Activated CD4-positive, CD25-positive, alpha-beta regulatory T cell treated with anti-CD3 and anti-CD28 coated beads, Interleukin-2, amount 50 U/mL, for 72 hours (primary cell): ENCODE measurements around the gene SLC9A1.

ENCODE experiments used
- DNase-seq: peaks from one replicate; pipeline ENCODE4 v3.0.0; 2021

SLC9A1 gene

DNA sequence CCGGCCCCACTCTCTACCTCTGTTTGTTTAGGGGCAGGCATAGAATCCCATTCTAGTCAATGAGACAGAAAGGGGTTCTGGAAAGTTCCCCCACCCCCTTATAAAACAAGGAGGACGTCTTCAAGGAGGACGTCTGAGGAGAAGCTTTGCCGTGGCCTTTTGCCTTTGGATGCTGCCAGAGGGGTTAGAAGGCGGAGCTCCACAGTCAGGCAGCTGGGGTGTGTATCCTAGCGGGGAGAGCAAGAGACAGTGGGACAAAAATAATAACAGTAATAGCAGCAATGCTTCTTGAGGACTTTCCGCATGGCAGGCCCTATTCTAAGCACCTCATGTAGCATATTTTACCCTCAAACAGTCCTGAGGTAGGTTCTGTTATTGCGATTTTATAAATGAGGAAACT lies 94.0 kb downstream of the SLC9A1 start:
- DNase-seq, result no peak

DNA sequence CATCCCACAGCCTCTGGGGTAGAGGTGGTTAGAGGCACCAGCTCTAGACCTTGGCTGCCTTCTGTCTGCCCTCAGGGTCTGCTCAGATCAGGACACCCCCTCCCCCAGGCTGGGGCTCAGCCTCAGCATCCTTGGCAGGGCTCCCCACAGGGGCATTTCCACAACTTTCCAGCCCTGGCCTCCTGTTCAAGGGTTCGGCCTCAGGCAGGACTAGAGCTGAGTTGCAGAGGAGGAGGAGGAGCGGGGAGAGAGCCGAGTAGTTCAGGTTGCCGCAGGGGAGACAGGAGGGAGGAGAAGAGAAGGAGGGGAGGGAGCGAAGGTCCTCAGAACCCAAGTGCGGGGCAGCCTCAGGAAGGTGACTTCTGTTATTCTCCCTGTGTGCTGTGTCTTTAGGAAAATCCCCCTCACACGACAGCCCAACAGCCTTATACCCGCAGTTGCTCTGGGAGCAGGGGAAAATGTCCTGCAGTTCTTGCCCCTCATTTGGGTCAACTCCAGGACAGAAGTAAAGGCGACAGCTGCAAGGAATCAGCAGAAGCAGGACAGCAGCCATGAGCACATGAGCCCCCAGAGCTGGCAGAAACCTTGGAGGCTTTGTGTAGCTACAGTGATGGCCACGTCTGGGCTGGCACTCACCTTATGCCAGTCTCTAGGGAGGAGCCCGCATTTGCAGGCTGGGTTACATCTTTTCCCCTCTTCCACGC lies 95.8 kb downstream of the SLC9A1 start:
- no peak for DNase-seq

DNA sequence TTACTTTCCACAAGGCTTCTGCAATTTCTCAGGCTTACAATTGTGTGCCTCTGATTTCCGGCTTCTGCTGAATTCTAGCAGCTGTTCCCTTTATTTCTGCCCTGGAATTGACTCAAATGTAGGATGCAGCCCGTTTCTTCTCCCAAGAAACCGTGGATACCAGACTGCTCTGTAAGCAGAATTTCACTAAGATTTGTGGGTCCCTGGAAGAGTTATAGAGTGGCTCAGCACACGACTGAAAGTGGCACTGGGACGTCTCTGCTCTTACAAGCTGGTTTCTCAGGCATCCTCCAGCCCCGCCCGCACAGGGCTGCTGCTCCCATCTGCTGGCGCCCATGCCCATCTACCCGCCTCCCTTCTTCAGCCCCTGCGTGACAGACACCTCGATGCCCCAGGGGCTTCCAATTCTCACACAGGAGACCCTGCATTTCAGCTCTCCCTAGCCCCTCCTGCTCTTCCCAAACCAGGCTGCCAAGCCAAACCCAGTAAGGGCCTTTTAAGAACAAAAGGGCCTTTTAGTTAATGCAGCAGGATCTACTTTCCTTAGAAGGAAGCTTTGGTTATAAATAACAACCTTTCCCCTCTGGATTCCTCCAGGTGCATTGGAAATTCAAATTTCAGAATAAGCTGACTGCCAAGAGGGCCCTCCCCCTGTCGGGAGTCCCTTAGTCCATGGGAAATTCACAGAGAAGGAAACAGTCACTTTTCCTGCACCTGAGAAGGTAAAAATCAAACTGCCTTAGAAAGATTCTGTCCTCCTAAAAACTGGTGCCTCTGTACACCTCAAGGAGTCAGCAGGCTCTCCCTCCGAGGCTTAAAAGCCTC lies 96.9 kb downstream of the SLC9A1 start:
- no peak for DNase-seq

DNA sequence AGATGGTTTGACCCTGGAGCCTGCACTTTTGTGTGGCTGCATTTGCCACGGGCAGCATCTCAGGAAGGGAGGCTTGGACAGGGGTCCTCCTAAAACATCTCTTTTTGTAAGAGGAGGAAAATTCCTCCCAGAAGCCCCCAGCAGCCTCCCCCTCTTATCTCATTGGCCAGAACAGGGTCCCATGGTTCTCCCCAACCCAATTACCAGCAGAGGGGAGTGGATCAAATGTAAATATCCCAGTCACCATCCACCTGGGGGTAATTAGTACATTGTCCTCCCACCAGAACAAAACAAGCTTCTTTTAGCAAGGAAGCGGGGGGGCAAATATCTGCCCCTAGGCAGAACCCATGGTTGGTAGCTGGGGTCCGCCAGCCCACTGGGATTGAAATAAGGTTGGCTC lies 97.5 kb downstream of the SLC9A1 start:
- DNase-seq, result no peak

DNA sequence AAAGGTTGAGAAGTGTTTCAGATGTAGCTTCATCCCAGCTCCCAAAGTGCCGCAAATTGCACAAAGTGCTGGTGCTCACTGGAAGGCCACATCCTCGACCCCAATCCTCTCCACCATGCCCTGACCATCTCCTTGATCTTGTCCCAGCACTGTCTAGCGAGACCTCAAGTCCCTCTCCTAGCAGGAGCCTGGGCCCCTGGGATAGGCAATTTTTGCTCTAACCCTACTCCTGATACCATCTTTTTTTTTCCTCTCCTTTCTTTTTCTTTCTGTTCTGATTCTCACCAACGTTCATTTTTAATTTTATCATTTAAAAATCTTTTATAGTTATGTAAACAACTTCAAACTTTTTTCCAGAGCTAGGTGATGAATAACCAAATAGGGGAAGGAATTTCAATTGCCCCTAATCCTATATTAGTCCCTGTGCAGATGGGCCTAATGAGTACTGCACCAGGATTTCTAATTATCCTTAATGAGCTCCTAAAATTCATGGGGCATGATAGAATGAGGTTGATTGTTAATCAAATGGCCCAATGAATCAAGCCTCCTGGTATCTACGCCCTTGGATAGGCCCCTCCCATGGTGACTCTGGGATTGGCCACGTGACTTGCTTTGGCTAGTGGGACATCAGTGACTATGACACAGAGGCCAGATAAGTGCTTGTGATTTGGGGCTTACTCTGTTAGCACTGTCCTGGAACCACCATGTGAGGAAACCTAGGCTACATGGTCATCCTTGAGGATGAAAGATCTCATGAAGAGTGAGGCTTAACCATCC lies 100.8 kb downstream of the SLC9A1 start:
- DNase-seq, result no peak

DNA sequence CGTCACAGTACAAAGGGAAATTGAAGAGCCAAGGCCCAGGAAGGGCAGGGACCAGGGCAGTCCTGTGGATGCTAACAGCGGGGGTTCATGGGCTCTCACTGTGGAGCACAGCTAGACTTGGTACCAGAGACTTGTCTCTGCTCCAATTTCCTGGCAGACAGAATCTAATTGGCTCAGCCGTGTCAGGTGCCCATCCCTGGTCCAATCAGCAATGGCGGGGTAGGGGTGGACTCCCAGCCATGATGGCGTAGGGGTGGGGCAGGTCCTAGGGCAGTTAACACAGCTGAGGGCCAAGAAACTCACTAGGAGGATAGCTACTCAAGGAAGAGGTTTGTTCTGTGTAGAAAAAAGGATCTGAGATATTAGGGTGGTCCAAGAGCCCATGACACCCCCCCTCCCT lies 102.4 kb downstream of the SLC9A1 start:
- DNase-seq, result no peak

DNA sequence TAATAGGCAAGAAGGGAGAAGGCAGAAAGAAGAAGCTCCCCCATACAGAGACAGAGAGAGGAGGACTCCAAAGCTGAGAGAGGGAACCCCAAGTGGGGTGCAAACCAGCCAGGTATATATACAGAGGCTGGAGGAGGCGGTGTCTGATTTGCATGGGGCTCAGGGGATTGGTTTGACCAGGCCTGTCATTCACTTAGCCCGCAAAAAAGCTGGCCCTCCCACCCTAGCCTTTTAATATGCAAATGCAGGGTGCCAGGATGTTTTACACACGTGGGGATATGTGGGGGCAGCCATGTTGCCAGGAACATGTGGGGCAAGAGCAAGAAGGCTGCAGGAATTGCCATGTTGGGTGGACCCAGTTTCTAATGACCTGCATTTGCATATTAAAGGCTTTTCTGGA lies 105.3 kb downstream of the SLC9A1 start:
- DNase-seq, result no peak

DNA sequence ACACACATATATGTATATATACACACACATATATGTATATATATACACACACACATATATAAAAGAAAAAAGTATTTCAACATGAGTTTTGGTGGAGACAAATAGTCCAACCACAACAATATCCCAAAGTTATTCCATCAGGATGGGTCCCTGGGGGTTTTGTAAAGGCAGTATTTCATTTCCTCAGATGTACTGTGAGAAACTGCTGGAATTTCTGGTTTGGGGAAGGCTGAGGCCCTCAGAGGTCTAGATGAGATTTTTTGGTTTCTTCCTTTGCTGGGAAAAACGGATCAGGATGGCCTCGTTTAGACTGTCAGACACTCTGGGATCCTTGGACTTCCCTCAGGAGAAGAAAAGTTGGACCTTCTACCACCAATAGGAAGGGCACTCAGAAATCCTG lies 105.8 kb downstream of the SLC9A1 start:
- no peak for DNase-seq
